Endothelial cell of umbilical vein (primary cell): ENCODE data around the gene KIF24. TPM values are rescaled to one million over a fixed set of nuclear protein-coding genes. Genes with fewer than 3 reads are reported as not detected.

Experiments used
- BruUV-seq: library from RNA; stranded (reverse); fragments of 400-500 nt; replicated peaks from 2 replicates; lab custom pipeline; 2021; lab: Mats Ljungman, UMichigan
- CTCF ChIA-PET: fragments of 300-600, 350-600 bp; sonication (Branson Sonifier 250); formaldehyde crosslinking; loops from one replicate; lab custom pipeline; 2021; ENCODE audit warnings: antibody characterized with exemption, inconsistent platforms; lab: Charles Lee
- POLR2A ChIA-PET: fragments of 300-600, 350-600 bp; sonication (Branson Sonifier 250); formaldehyde crosslinking; loops from one replicate; lab custom pipeline; 2021; ENCODE audit warnings: antibody characterized with exemption, inconsistent platforms; lab: Charles Lee
- DNase-seq: peaks from one replicate; pipeline ENCODE4 v3.0.0-alpha.2; 2011; ENCODE audit warnings: low read depth, low spot score
- FAIRE-seq: peaks from 2 replicates; lab custom pipeline; 2011; peaks lifted over from hg19 to GRCh38; lab: Jason Lieb, UNC
- H2AFZ ChIP-seq: 2 replicates; pipeline ENCODE4 v1.6.0; 2012; ENCODE audit warnings: low read depth, low read length, control low read depth, inconsistent platforms
- H3K27ac ChIP-seq: 2 replicates; pipeline ENCODE4 v1.5.1; 2011; ENCODE audit warnings: low read depth, mild to moderate bottlenecking, control low read depth, low read length, moderate library complexity; ENCODE audit not compliant: insufficient read depth
- H3K27me3 ChIP-seq, 2 experiments: 2 replicates each; pipeline versions ENCODE4 v1.6.0 to v1.6.1; 2011; ENCODE audit warnings: low read length in 2 of 2, mixed read lengths in 1 of 2; ENCODE audit not compliant: control insufficient read depth in 2 of 2, insufficient read depth in 2 of 2
- H3K36me3 ChIP-seq, 2 experiments: 2 replicates in 1 of 2; 3 replicates in 1 of 2; pipeline ENCODE4 v1.5.1; 2011; ENCODE audit warnings: low read length in 2 of 2, mild to moderate bottlenecking in 1 of 2, moderate library complexity in 1 of 2; ENCODE audit not compliant: control insufficient read depth in 2 of 2, insufficient read depth in 2 of 2; ENCODE audit errors: extremely low read depth in 1 of 2
- H3K4me1 ChIP-seq: 3 replicates; pipeline ENCODE4 v1.5.1; 2011; ENCODE audit warnings: mild to moderate bottlenecking, low read length; ENCODE audit not compliant: control insufficient read depth, insufficient read depth; ENCODE audit errors: extremely low read depth
- H3K4me2 ChIP-seq: 2 replicates; pipeline ENCODE4 v1.6.1; 2011; ENCODE audit warnings: low read length, control low read depth, mixed read lengths; ENCODE audit not compliant: insufficient read depth
- H3K4me3 ChIP-seq, 3 experiments: fragments of 200-600 bp in 1 of 3; sonication (generic), shearing (Covaris generic) in 1 of 3; replicated peaks in 1 of 3; 2 replicates each; pipeline ENCODE4 v1.5.1; 2011 to 2016; ENCODE audit warnings: control low read depth in 3 of 3, low read length in 3 of 3, mild to moderate bottlenecking in 2 of 3, inconsistent platforms in 1 of 3, low read depth in 1 of 3, moderate library complexity in 1 of 3; ENCODE audit not compliant: insufficient read depth in 1 of 3
- H3K79me2 ChIP-seq: 2 replicates; pipeline ENCODE4 v1.6.0; 2012; ENCODE audit warnings: low read length, inconsistent platforms; ENCODE audit not compliant: control insufficient read depth, insufficient read depth
- H3K9ac ChIP-seq: replicated peaks from 2 replicates; pipeline ENCODE3; 2011; ENCODE audit warnings: low read length, control low read depth; ENCODE audit not compliant: insufficient read depth; ENCODE audit errors: extremely low read depth
- H3K9me1 ChIP-seq: replicated peaks from 3 replicates; pipeline ENCODE4 v1.6.0; 2011; ENCODE audit warnings: mild to moderate bottlenecking, low read length; ENCODE audit not compliant: control insufficient read depth, insufficient read depth; ENCODE audit errors: extremely low read depth
- H3K9me3 ChIP-seq: replicated peaks from 2 replicates; pipeline ENCODE4 v1.5.1; 2012; ENCODE audit warnings: low read length, inconsistent platforms; ENCODE audit not compliant: control insufficient read depth, insufficient read depth
- H4K20me1 ChIP-seq: replicated peaks from 2 replicates; pipeline ENCODE3; 2011; ENCODE audit warnings: mild to moderate bottlenecking, low read length; ENCODE audit not compliant: control insufficient read depth, insufficient read depth; ENCODE audit errors: extremely low read depth
- CTCF ChIP-seq, 2 donors: IDR thresholded peaks; 1 replicate in 1 of 2; 2 replicates in 1 of 2; pipeline ENCODE4 v1.5.1; 2011; ENCODE audit warnings: low read length in 2 of 2, mild to moderate bottlenecking in 2 of 2, moderate library complexity in 2 of 2, control low read depth in 1 of 2, inconsistent platforms in 1 of 2, low read depth in 1 of 2; ENCODE audit not compliant: insufficient read depth in 1 of 2; ENCODE audit errors: extremely low read depth in 1 of 2
- EZH2 ChIP-seq: IDR thresholded peaks from 2 replicates; pipeline ENCODE4 v1.6.1; 2012; ENCODE audit warnings: borderline replicate concordance, low read depth, mild to moderate bottlenecking, moderate library complexity, low read length, inconsistent platforms; ENCODE audit not compliant: severe bottlenecking
- FOS ChIP-seq: IDR thresholded peaks from 2 replicates; pipeline ENCODE4 v1.6.1; 2011; ENCODE audit warnings: mild to moderate bottlenecking, low read length, moderate library complexity, borderline replicate concordance; ENCODE audit not compliant: insufficient read depth
- GATA2 ChIP-seq: IDR thresholded peaks from 2 replicates; pipeline ENCODE4 v1.7.0; 2011; ENCODE audit warnings: low read depth, mild to moderate bottlenecking, moderate library complexity, mixed read lengths, low read length; ENCODE audit not compliant: insufficient read length, insufficient read depth
- JUN ChIP-seq: IDR thresholded peaks from 2 replicates; pipeline ENCODE4 v1.6.1; 2011; ENCODE audit warnings: borderline replicate concordance, low read depth; ENCODE audit not compliant: insufficient read length, insufficient read depth
- MAX ChIP-seq: IDR thresholded peaks from 2 replicates; pipeline ENCODE4 v1.6.1; 2011; ENCODE audit not compliant: insufficient read depth, insufficient read length
- MYC ChIP-seq: IDR thresholded peaks from one replicate; pipeline ENCODE4 v1.6.1; 2011; ENCODE audit warnings: mild to moderate bottlenecking, low read depth, low read length
- POLR2A ChIP-seq: IDR thresholded peaks from 2 replicates; pipeline ENCODE4 v1.6.1; 2012; ENCODE audit warnings: low read depth, mild to moderate bottlenecking, control low read depth, low read length
- POLR2AphosphoS5 ChIP-seq: IDR thresholded peaks from 2 replicates; pipeline ENCODE4 v1.6.1; 2012; ENCODE audit warnings: low read depth, mild to moderate bottlenecking, control low read depth, low read length, moderate library complexity; ENCODE audit not compliant: insufficient read depth
- dilution Hi-C: fragments of 300-500 bp; cut with MboI; formaldehyde crosslinking; loops from one replicate; pipeline ENCODE4 v1.15.0; 2019; ENCODE audit warnings: low sequenced_read_pairs; ENCODE audit not compliant: extremely low pct_ligation_motif_present
- intact Hi-C: fragments of 100-400 bp; cut with micrococcal nuclease; formaldehyde crosslinking; loops from one replicate; pipeline ENCODE4 v1.10.0; 2022
- polyA plus RNA-seq, 4 experiments: library from polyadenylated mRNA; depleted of rRNA in 3 of 4; stranded (reverse) in 3 of 4; unstranded in 1 of 4; fragments of >200 nt; gene quantifications; 2 replicates each; pipeline versions ENCODE4 v1.2.1 to v1.2.3, GENCODE V29; 2011 to 2012; ENCODE audit warnings: missing spikeins in 1 of 4
- total RNA-seq: library from RNA; stranded (reverse); gene quantifications from 2 replicates; pipeline ENCODE4 v1.2.3, GENCODE V29; 2021

Gene KIF24
- total and polyA plus RNA-seq, 2 donors (not counting 3 experiments of a cell fraction or from before 2014, with no cell fraction given), result 2.1 to 4.8 TPM

- Histone ChIP-seq H3K36me3 (no peaks in the 10 kb centered on the region), H3K4me1 (peaks cover 2% of the 10 kb centered on the region), H2AFZ (no peak overlapping the region), H4K20me1 (no peaks in the 10 kb centered on the region), H3K9ac (no peak overlapping the region), H3K79me2 (no peaks in the 10 kb centered on the region), H3K27ac (no peak overlapping the region), H3K27me3 (no peaks in the 10 kb centered on the region), H3K4me2 (no peak overlapping the region), H3K4me3 (no peak overlapping the region), H3K9me1 (no peaks in the 10 kb centered on the region), H3K9me3 (no peaks in the 10 kb centered on the region)
- dilution Hi-C loops (no loop called here), intact Hi-C loops (loop anchor here (5.0 kb wide), 2 partner anchors 198 to 248 kb away; partner anchors contain the start of genes DCAF12 and UBAP1)
- CTCF ChIA-PET, result interaction anchor here (1.0 to 9.4 kb wide), 3 partner anchors 10 to 42 kb away, joined by 3 to 152 read pairs (median 11); no protein-coding TSS in a partner anchor
- POLR2A ChIA-PET, result no interaction called here
- no peak for FAIRE-seq
- TF ChIP-seq GATA2 (no peak), MAX (no peak), POLR2A (no peak), POLR2AphosphoS5 (no peak), JUN (no peak), MYC (no peak)
- no TSS peak for BruUV-seq
- no peak for DNase-seq
These were observed 46.0 kb upstream of the KIF24 start for GRCh38 chr9:34374905-34375552.

- TF ChIP-seq FOS, result no peak
- no peak for TF ChIP-seq MYC
- no peak for TF ChIP-seq MAX
- no peak for TF ChIP-seq POLR2A
- no peak for TF ChIP-seq POLR2AphosphoS5
- no peak for TF ChIP-seq GATA2
- no peak for TF ChIP-seq CTCF (IDR thresholded peaks at IDR 0.05; ENCODE audit: extremely low read depth in 1 of 2, insufficient read depth in 1 of 2, low read depth in 1 of 2, low read length in 2 of 2)
- no peak for TF ChIP-seq EZH2
- H3K4me3 ChIP-seq, result no peak overlapping the region
- H3K79me2 ChIP-seq, result no peaks in the 10 kb centered on the region
- H4K20me1 ChIP-seq, result no peaks in the 10 kb centered on the region
- no peaks in the 10 kb centered on the region for H3K9me1 ChIP-seq
- BruUV-seq, result no TSS peak
- peaks cover 2% of the 10 kb centered on the region for H3K4me1 ChIP-seq
- ChIA-PET CTCF (interaction anchor here (3.3 to 9.4 kb wide), 2 partner anchors 29 to 41 kb away, joined by 11 to 152 read pairs; no protein-coding TSS in a partner anchor), POLR2A (interaction anchor here (0.7 kb wide), 1 partner anchor 12 kb away, joined by 4 read pairs; no protein-coding TSS in a partner anchor)
- no peak overlapping the region for H3K27ac ChIP-seq
- dilution Hi-C loops (no loop called here), intact Hi-C loops (no loop called here)
- no peak for FAIRE-seq
- H3K9me3 ChIP-seq, result no peaks in the 10 kb centered on the region
- no peak for DNase-seq
- no peak overlapping the region for H3K9ac ChIP-seq
- no peaks in the 10 kb centered on the region for H3K27me3 ChIP-seq
- no peak overlapping the region for H2AFZ ChIP-seq
- H3K36me3 ChIP-seq, result no peaks in the 10 kb centered on the region
- no peak overlapping the region for H3K4me2 ChIP-seq
These were observed 45.3 kb upstream of the KIF24 start for GRCh38 chr9:34374339-34374738.
